Stimulated activated naive B cell treated with anti-CD40 and anti-IgM and Interleukin-4, amounts not matched to agents 10 μg/mL and 1 μg/mL and 100 μg/mL, for 72 hours (primary cell): Measurements from ENCODE around the gene NMU.
"Not testable (repeated sequence)": the region's sequence is repeated elsewhere in the genome, so short reads cannot be mapped to it uniquely, and the experiment has no call there.

ENCODE experiments used
- ATAC-seq, 2 donors: fragments of 150-1000 bp; cut with Tn5 transposase; replicated peaks; 2 replicates each; pipeline ENCODE4 v1.10.0; 2021; ENCODE audit warnings: moderate library complexity in 1 of 2
- DNase-seq: peaks from one replicate; pipeline ENCODE4 v3.0.0; 2021
- H3K27ac Mint-ChIP-seq: one replicate; pipeline ENCODE4 v1.8.0; 2022; ENCODE audit warnings: mild to moderate bottlenecking, mixed read lengths
- H3K27me3 Mint-ChIP-seq, 2 donors: one replicate each; pipeline ENCODE4 v1.8.0; 2022; ENCODE audit warnings: mixed read lengths in 2 of 2
- H3K36me3 Mint-ChIP-seq, 2 donors: one replicate each; pipeline ENCODE4 v1.8.0; 2022; ENCODE audit warnings: mixed read lengths in 2 of 2, mild to moderate bottlenecking in 1 of 2
- H3K4me1 Mint-ChIP-seq, 2 donors: one replicate each; pipeline ENCODE4 v1.8.0; 2022; ENCODE audit warnings: mixed read lengths in 2 of 2, mild to moderate bottlenecking in 1 of 2
- H3K4me3 Mint-ChIP-seq, 2 donors: one replicate each; pipeline ENCODE4 v1.8.0; 2022; ENCODE audit warnings: mild to moderate bottlenecking in 2 of 2, mixed read lengths in 2 of 2, moderate library complexity in 1 of 2
- H3K9me3 Mint-ChIP-seq, 2 donors: one replicate each; pipeline ENCODE4 v1.8.0; 2022; ENCODE audit warnings: mixed read lengths in 2 of 2, mild to moderate bottlenecking in 1 of 2

Gene NMU

GRCh38 chr4:55568905-55569504 lies 67.1 kb downstream of the NMU start:
- H3K36me3 Mint-ChIP-seq, result no peaks in the 10 kb centered on the region
- H3K27me3 Mint-ChIP-seq, result peaks cover 7 to 9% of the 10 kb centered on the region in 2 donors
- DNase-seq (no peak), ATAC-seq (no peak)
- no peaks in the 10 kb centered on the region for H3K9me3 Mint-ChIP-seq
- H3K4me3 Mint-ChIP-seq, result no peak overlapping the region
- H3K27ac Mint-ChIP-seq, result no peak overlapping the region
- no peaks in the 10 kb centered on the region for H3K4me1 Mint-ChIP-seq

DNA sequence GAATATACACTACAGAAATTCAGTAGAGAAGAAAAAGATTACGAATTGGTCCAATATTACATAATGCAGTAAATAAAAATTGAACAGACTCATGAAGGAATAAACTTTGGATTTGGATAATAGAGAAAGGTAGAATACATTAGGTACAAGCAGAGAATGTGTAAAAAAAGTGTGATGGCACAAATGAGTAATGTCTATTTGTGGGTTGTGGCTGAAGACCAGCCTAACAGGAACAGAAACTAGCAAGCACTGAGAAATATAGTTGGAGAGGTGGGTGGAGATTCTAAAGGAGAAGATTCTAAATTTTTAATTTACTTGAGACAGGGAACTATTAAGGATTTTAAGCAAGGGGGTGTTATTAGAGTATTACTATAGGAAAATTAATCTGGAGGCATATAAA lies 74.2 kb downstream of the NMU start:
- ATAC-seq, result peak; percentile 100
- Mint-ChIP-seq H3K4me1 (peaks cover 10 to 19% of the 10 kb centered on the region in 2 donors), H3K36me3 (peaks cover 2 to 4% of the 10 kb centered on the region in 2 donors), H3K27ac (no peak overlapping the region), H3K4me3 (peak overlapping the region in 1 of 2 donors; percentile 2), H3K9me3 (peaks cover 3 to 9% of the 10 kb centered on the region in 2 donors), H3K27me3 (peaks cover 14 to 15% of the 10 kb centered on the region in 2 donors)
- DNase-seq, result no peak

GRCh38 chr4:55560096-55560495 lies 76.0 kb downstream of the NMU start:
- H3K27ac Mint-ChIP-seq, result no peak overlapping the region
- no peak for ATAC-seq
- H3K9me3 Mint-ChIP-seq, result peaks cover 3 to 9% of the 10 kb centered on the region in 2 donors
- H3K4me1 Mint-ChIP-seq, result peaks cover 10 to 19% of the 10 kb centered on the region in 2 donors
- H3K27me3 Mint-ChIP-seq, result peaks cover 14 to 15% of the 10 kb centered on the region in 2 donors
- H3K36me3 Mint-ChIP-seq, result peaks cover 2 to 4% of the 10 kb centered on the region in 2 donors
- no peak overlapping the region for H3K4me3 Mint-ChIP-seq
- no peak for DNase-seq

GRCh38 chr4:55554453-55555030 lies 81.6 kb downstream of the NMU start:
- DNase-seq, result no peak
- H3K36me3 Mint-ChIP-seq, result peaks cover 2 to 4% of the 10 kb centered on the region in 2 donors
- H3K27me3 Mint-ChIP-seq, result peaks cover 20 to 26% of the 10 kb centered on the region in 2 donors
- H3K4me3 Mint-ChIP-seq, result no peak overlapping the region
- peaks cover 3 to 9% of the 10 kb centered on the region in 2 donors for H3K9me3 Mint-ChIP-seq
- no peak for ATAC-seq
- H3K27ac Mint-ChIP-seq, result no peak overlapping the region
- peaks cover 2 to 6% of the 10 kb centered on the region in 2 donors for H3K4me1 Mint-ChIP-seq

DNA sequence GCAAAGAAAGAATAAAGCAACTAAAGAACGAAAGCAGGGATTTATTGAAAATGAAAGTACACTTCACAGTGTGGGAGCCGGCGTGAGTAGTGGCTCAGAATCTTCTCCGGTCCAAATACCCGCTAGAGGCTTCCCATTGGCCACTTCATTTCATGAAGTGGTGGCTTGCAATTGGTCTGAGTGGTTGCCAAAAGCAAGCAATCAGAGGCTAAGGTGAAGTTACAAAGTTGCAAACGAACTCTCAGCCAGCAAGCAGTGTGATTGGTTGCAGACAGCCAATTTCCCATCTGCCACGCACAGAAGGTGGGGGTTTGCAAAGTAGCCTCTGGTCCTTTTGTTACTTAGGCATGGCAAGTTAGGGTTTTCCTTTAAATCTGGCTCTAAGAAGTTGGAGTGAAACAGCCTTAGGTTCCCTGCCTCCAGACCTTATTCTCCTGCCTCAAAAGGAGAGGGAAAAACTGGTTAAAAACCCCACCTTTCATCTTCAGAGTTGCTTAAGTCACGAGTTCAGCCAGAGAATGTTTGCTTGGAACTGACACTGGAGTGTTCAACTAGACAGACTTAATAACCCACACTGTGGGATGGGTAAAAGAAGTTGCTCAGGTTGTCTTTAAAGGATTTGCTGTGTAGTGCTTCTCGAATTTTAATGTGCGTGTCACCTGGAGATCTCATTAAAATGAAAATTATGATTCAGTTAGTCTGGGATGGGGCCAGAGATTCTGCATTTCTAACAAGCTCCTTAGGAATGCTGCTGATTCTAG lies 82.5 kb downstream of the NMU start:
- no peak overlapping the region for H3K4me3 Mint-ChIP-seq
- DNase-seq (no peak), ATAC-seq (peak in 1 of 2 donors; percentile 41)
- peaks cover 2 to 4% of the 10 kb centered on the region in 2 donors for H3K36me3 Mint-ChIP-seq
- no peak overlapping the region for H3K27ac Mint-ChIP-seq
- H3K4me1 Mint-ChIP-seq, result peaks cover 2 to 6% of the 10 kb centered on the region in 2 donors
- H3K9me3 Mint-ChIP-seq, result peaks cover 3 to 5% of the 10 kb centered on the region in 2 donors
- H3K27me3 Mint-ChIP-seq, result peaks cover 15 to 22% of the 10 kb centered on the region in 2 donors

DNA sequence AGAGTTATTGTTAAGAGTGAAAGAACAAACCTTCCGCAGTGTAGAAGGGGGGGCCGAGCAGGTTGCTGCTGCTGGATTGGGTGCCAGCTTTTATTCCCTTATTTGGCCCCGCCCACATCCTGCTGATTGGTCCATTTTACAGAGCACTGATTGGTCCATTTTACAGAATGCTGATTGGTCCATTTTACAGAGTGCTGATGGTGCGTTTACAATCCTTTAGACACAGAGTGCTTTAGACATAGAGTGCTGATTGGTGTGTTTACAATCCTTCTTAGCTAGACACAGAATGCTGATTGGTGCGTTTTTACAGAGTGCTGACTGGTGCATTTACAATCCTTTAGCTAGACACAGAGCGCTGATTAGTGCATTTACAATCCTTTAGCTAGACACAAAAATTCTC lies 84.1 kb downstream of the NMU start:
- H3K27ac Mint-ChIP-seq, ATAC-seq, DNase-seq, H3K9me3 Mint-ChIP-seq, H3K36me3 Mint-ChIP-seq, H3K4me3 Mint-ChIP-seq: not testable (repeated sequence)
- H3K27me3 Mint-ChIP-seq, result peaks cover 4 to 18% of the 10 kb centered on the region in 2 donors
- peaks cover 6 to 11% of the 10 kb centered on the region in 2 donors for H3K4me1 Mint-ChIP-seq

DNA sequence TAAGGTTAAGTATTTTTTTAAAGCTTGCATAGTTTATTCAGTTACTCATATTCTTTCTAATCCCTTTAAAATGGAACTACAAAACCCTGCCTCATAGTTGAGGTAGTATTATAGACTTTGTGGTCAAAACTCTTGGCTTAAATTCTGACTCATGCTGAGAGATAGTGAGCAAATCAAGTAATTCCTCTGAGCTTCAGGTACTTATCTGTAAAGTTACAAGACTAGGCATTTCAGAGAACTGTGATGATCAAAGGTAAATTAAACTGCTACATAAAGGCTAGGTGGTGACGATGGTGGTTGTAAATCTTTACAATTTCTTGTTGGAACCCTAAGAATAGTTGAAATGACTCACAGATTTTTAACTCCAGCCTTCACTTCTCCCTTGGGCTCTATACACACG lies 86.2 kb downstream of the NMU start:
- H3K27ac Mint-ChIP-seq, result no peak overlapping the region
- peaks cover 4 to 18% of the 10 kb centered on the region in 2 donors for H3K27me3 Mint-ChIP-seq
- H3K4me3 Mint-ChIP-seq, result no peak overlapping the region
- ATAC-seq, result no peak
- no peaks in the 10 kb centered on the region for H3K36me3 Mint-ChIP-seq
- no peaks in the 10 kb centered on the region for H3K9me3 Mint-ChIP-seq
- peaks cover 6 to 11% of the 10 kb centered on the region in 2 donors for H3K4me1 Mint-ChIP-seq
- DNase-seq, result no peak

DNA sequence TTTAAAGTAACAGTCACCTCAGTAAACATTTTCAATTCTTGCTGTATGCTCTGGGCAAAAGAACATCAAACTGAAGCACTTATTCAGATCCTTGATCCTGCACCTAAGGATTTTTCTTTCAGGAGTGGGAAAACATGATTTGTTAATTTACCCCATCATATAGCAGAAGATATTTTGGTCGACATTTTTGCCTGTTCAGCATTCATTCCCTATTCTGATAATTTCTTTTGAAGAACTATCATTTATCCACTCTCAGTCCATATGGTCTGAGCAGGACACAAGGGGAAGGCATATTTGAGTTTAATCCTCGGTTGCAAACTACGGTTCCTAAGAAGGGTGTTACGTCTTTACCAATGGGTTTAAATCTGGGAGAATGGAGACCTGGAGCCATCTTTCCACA lies 88.2 kb downstream of the NMU start:
- ATAC-seq (no peak), DNase-seq (no peak)
- H3K36me3 Mint-ChIP-seq, result no peaks in the 10 kb centered on the region
- peaks cover 4 to 12% of the 10 kb centered on the region in 2 donors for H3K27me3 Mint-ChIP-seq
- H3K4me3 Mint-ChIP-seq, result peak overlapping the region; percentile 90 to 95
- H3K4me1 Mint-ChIP-seq, result peaks cover 16 to 22% of the 10 kb centered on the region in 2 donors
- no peaks in the 10 kb centered on the region for H3K9me3 Mint-ChIP-seq
- no peak overlapping the region for H3K27ac Mint-ChIP-seq

DNA sequence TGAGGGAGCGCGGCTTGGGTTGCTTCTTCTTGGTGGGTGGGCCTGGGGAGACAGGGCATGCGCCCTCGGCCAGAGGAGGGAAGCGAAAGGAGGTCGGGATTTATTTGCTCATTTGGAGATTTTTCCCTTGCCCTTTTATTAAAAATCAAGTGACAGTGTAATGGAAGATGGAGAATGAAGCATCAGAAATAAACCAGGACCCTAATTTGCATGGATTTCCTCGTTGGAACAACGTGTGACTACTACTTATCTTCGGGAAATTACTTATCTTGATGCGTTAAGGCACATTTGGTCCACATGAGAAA lies 88.7 kb downstream of the NMU start:
- ATAC-seq, result no peak
- peak overlapping the region; percentile 90 to 95 for H3K4me3 Mint-ChIP-seq
- H3K27ac Mint-ChIP-seq, result peak overlapping the region; percentile 96
- H3K9me3 Mint-ChIP-seq, result no peaks in the 10 kb centered on the region
- no peaks in the 10 kb centered on the region for H3K36me3 Mint-ChIP-seq
- no peak for DNase-seq
- H3K4me1 Mint-ChIP-seq, result peaks cover 16 to 22% of the 10 kb centered on the region in 2 donors
- peaks cover 0 to 7% of the 10 kb centered on the region in 2 donors for H3K27me3 Mint-ChIP-seq

DNA sequence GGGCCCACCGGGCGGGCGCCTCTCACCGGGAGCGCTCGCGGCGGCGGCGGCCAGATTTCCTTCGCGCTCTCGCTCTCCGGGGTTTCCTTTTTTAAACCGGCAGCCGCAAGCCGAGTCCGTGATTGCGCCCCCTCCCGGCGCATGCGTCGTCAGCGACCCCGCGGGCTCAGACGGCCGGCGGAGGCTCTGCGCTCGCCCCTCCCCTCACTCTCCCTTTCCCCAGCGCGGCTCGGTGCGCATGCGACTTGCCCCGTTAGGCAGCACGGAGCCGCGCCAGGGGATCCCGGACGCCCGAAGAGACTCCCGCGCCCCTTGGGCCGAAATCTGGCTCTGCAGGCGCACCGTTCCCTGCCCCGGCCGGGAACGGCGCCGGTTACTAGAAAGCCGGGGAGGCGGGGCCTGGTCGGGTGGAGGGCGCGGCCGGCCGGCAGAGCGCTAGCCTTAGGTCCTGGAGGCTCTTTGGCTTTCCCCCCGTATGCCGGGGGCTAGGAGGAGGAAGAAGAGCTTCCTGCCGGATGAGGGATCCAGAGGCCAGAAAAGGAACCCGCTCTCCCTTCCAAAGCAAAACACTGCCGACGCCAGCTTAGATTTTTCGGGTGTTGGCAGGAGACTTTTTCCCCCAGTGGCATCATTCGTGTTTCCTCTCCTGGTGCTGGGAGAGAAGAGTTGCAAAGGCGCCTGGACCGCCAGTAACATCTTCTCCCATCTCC lies 89.2 kb downstream of the NMU start, which contains the start of gene CLOCK:
Gene CLOCK, minus strand, starts transcription at position 154 of the 710 bp plus-strand sequence. CDS start 64,124 bp downstream, outside the sequence.
- ATAC-seq, result peak; percentile 78 to 82
- H3K9me3 Mint-ChIP-seq, result no peaks in the 10 kb centered on the region
- DNase-seq, result peak; percentile 77
- peaks cover 0 to 7% of the 10 kb centered on the region in 2 donors for H3K27me3 Mint-ChIP-seq
- H3K36me3 Mint-ChIP-seq, result no peaks in the 10 kb centered on the region
- H3K27ac Mint-ChIP-seq, result peak within 1 kb of the TSS; percentile 96
- H3K4me1 Mint-ChIP-seq, result peaks cover 16 to 22% of the 10 kb centered on the region in 2 donors
- H3K4me3 Mint-ChIP-seq, result peak within 1 kb of the TSS; percentile 90 to 95

- H3K27ac Mint-ChIP-seq, result peak overlapping the region; percentile 96
Observed at GRCh38 chr4:55546506-55546755, 89.7 kb downstream of the NMU start.

GRCh38 chr4:55545641-55546505 lies 90.2 kb downstream of the NMU start:
- Mint-ChIP-seq H3K4me1 (peaks cover 16 to 22% of the 10 kb centered on the region in 2 donors), H3K27ac (peak overlapping the region; percentile 96), H3K4me3 (peak overlapping the region; percentile 90 to 95), H3K36me3 (no peaks in the 10 kb centered on the region), H3K27me3 (no peaks in the 10 kb centered on the region), H3K9me3 (no peaks in the 10 kb centered on the region)
- DNase-seq (peak; percentile 75), ATAC-seq (peak; percentile 69 to 71)

More at GRCh38 chr4:55546506-55546755, 89.7 kb downstream of the NMU start:
- no peaks in the 10 kb centered on the region for H3K36me3 Mint-ChIP-seq
- H3K4me1 Mint-ChIP-seq, result peaks cover 16 to 22% of the 10 kb centered on the region in 2 donors
- H3K27me3 Mint-ChIP-seq, result peaks cover 0 to 2% of the 10 kb centered on the region in 2 donors
- H3K9me3 Mint-ChIP-seq, result no peaks in the 10 kb centered on the region
- DNase-seq, result no peak
- H3K4me3 Mint-ChIP-seq, result peak overlapping the region; percentile 90 to 95
- ATAC-seq, result peak; percentile 65 to 73
